Lower lobe of right lung (tissue), 2 donors: ENCODE measurements around the gene DEGS2. TPM values are rescaled to one million over a fixed set of nuclear protein-coding genes. Genes with fewer than 3 reads are reported as not detected.
A peak's percentile ranks its signal among the peaks of the same experiment; 100 is the strongest.

Experiments used
- ATAC-seq, 2 donors: fragments of 200-7000 bp; cut with Tn5 transposase; one replicate each; pipeline ENCODE4 v1.9.1; 2020 to 2022; ENCODE audit warnings: mild to moderate bottlenecking in 2 of 2, moderate library complexity in 2 of 2
- DNase-seq: peaks from one replicate; pipeline ENCODE4 v3.0.0-alpha.2; 2020
- H3K27ac ChIP-seq: fragments of 200-600 bp; one replicate; pipeline ENCODE4 v1.8.0; 2022
- H3K27me3 ChIP-seq: fragments of 200-600 bp; one replicate; pipeline ENCODE4 v1.8.0; 2022; ENCODE audit warnings: low read depth
- H3K36me3 ChIP-seq: fragments of 200-600 bp; one replicate; pipeline ENCODE4 v1.8.0; 2022; ENCODE audit warnings: mild to moderate bottlenecking
- H3K4me1 ChIP-seq: fragments of 200-600 bp; one replicate; pipeline ENCODE4 v1.8.0; 2022
- H3K4me3 ChIP-seq: fragments of 200-600 bp; one replicate; pipeline ENCODE4 v1.8.0; 2022; ENCODE audit warnings: mild to moderate bottlenecking
- H3K9me3 ChIP-seq: fragments of 200-600 bp; one replicate; pipeline ENCODE4 v1.8.0; 2022
- intact Hi-C: fragments of 100-400 bp; cut with DNase I; formaldehyde crosslinking; loops from one replicate; pipeline ENCODE4 v1.11.0; 2022
- total RNA-seq: library from RNA; stranded (reverse); fragmentation: NEBNext Ultra II Directional; extraction: Animal tissue kit (Norgen Biotek cat#: 25700); gene quantifications from one replicate; pipeline ENCODE4 v1.2.1, GENCODE V29; 2021
- TF ChIP-seq, protein P1 (sequence below): fragments of 200-600 bp; IDR thresholded peaks from one replicate; pipeline ENCODE4 v1.8.0; 2022; ENCODE audit warnings: antibody characterized with exemption, mild to moderate bottlenecking
- donor health status: DM: no; HTN: yes; CAD: no; lungs with severe emphysema.

The DEGS2 gene
- total RNA-seq, 1 donor from 2014 or later = 5.8 TPM

DNA sequence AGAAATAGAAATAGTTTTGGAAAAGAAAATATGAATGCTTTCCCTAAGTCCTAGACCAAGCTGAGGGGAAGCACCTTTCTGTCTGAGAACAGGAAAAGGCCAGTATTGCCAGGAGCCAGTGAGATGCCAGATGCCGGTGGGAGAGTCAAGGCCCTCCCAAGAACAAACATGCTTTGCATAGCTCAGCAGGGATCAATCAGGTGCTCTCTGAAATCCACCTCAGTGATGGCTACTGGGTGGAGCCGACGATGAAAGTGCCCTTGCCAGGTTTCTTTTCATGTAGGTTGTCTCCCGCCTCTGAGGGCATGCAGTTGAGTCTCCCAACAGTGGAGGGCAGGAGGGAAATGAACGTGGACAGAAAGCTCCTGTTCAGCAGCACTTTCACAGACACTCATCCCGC lies 28.3 kb downstream of the DEGS2 start:
- H3K4me1 ChIP-seq = no peaks in the 10 kb centered on the region
- no peak overlapping the region for H3K4me3 ChIP-seq
- H3K27ac ChIP-seq = no peak overlapping the region
- peaks cover 96% of the 10 kb centered on the region for H3K36me3 ChIP-seq
- H3K27me3 ChIP-seq = no peaks in the 10 kb centered on the region
- DNase-seq (no peak), ATAC-seq (peak; percentile 70 to 75)
- intact Hi-C loops = no loop called here
- no peaks in the 10 kb centered on the region for H3K9me3 ChIP-seq
- TF ChIP-seq, protein P1, sequence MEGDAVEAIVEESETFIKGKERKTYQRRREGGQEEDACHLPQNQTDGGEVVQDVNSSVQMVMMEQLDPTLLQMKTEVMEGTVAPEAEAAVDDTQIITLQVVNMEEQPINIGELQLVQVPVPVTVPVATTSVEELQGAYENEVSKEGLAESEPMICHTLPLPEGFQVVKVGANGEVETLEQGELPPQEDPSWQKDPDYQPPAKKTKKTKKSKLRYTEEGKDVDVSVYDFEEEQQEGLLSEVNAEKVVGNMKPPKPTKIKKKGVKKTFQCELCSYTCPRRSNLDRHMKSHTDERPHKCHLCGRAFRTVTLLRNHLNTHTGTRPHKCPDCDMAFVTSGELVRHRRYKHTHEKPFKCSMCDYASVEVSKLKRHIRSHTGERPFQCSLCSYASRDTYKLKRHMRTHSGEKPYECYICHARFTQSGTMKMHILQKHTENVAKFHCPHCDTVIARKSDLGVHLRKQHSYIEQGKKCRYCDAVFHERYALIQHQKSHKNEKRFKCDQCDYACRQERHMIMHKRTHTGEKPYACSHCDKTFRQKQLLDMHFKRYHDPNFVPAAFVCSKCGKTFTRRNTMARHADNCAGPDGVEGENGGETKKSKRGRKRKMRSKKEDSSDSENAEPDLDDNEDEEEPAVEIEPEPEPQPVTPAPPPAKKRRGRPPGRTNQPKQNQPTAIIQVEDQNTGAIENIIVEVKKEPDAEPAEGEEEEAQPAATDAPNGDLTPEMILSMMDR = no peak

DNA sequence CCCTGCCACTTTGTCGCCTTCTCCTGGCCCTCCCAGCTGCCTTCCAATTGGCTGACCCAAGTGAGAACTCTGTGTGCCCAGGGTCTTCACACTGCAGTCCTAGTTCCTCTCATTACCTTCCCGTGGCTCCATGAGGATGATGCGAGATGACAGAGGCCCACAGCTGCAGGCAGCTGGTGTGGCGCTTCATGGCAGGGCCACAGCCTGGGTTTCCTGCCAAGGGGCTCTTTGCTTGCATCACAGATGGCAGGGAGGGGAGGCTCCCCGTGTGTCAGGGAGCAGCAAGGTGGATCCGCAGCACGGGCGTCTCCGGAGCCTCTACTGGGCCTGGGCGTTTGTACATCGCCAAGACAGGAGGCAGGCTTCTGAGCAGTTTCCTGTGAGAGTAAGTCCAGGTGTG lies 28.9 kb downstream of the DEGS2 start:
- no peak overlapping the region for H3K27ac ChIP-seq
- no peaks in the 10 kb centered on the region for H3K9me3 ChIP-seq
- no peak overlapping the region for H3K4me3 ChIP-seq
- ATAC-seq (no peak), DNase-seq (no peak)
- no peaks in the 10 kb centered on the region for H3K4me1 ChIP-seq
- H3K27me3 ChIP-seq = no peaks in the 10 kb centered on the region
- TF ChIP-seq, protein P1 = no peak
- intact Hi-C loops = no loop called here
- H3K36me3 ChIP-seq = peaks cover 95% of the 10 kb centered on the region

DNA sequence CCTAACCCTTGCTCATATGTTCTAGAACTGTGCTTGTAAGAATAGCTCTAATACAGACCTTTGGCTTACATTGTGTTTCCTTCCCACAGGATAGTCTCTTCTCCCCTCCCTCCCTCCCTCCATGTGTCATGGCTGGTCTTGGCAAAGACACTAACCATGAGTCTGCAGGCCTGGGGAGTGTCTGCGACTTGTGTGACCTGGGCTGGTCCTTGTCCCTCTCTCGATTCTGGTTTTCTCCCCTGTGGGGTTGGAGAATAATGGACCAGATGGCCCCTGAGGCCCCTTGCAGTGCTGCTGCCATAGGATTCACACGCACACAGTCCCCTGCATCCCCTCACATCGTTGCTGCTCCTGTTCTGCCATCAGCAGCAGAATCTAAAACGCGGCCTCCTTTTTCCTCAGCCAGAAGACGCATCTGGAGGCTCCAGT lies 30.3 kb downstream of the DEGS2 start:
- Histone ChIP-seq H3K36me3 (peaks cover 87% of the 10 kb centered on the region), H3K4me3 (no peak overlapping the region), H3K4me1 (no peaks in the 10 kb centered on the region), H3K27me3 (no peaks in the 10 kb centered on the region), H3K27ac (no peak overlapping the region), H3K9me3 (no peaks in the 10 kb centered on the region)
- intact Hi-C loops = no loop called here
- no peak for ATAC-seq
- no peak for DNase-seq
- TF ChIP-seq, protein P1 = no peak

DNA sequence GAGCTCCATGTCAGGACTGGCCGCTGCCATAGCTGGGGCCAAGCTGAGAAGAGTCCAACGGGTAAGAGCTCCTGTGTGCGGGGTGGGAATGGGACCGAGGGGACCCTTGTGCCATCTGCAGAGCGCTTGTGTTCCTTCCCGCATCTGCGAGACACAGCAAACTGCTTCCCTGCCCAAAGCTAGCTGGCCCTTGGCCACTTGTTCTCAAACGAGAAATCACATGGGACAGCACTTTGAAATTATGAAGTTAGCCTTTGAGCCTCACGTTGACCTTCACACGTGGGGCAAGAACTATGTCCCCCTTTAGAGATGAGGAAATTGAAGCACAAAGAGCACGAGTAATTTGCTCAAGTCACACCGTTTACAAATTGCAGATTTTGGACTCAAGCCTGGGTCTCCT lies 30.8 kb downstream of the DEGS2 start:
- Histone ChIP-seq H3K9me3 (no peaks in the 10 kb centered on the region), H3K4me3 (no peak overlapping the region), H3K4me1 (no peaks in the 10 kb centered on the region), H3K27me3 (no peaks in the 10 kb centered on the region), H3K27ac (no peak overlapping the region), H3K36me3 (peaks cover 87% of the 10 kb centered on the region)
- ATAC-seq (no peak), DNase-seq (no peak)
- intact Hi-C loops = no loop called here
- TF ChIP-seq, protein P1 = no peak

DNA sequence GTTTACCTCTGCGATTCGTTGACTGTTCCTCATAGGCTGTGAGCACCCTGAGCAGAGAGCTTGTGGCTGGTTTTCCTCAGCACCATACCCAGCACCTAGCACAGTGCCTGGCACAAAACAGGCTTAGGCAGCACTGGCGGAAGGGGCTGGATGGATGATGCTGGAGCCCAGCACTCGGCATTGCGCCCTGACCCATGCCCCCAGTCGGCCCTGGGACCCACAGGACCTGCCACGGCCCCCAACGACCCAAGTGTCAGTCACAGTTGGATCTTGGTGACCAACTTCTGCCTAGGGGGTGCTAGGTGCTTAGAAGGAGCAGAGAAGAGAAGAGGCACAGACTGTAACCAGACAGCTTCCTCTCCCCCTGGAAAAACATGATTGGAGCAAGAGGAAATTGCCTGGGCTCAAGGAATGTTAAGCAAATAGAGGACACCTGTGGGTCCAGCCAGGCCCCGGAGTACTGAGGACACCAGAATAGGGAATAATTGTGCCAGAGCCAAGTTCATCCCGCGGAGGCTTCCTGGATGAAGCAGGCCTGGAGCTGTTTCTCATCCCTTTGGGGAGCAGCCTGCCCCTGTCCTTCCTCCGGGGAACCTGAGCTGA lies 31.5 kb downstream of the DEGS2 start:
- Histone ChIP-seq H3K27ac (no peak overlapping the region), H3K36me3 (peaks cover 85% of the 10 kb centered on the region), H3K4me1 (no peaks in the 10 kb centered on the region), H3K27me3 (no peaks in the 10 kb centered on the region), H3K9me3 (no peaks in the 10 kb centered on the region), H3K4me3 (no peak overlapping the region)
- ATAC-seq (no peak), DNase-seq (no peak)
- intact Hi-C loops = no loop called here
- TF ChIP-seq, protein P1 = no peak
